HCT116 (cell line): ENCODE results near the gene JAG1. TPM values are rescaled to one million over a fixed set of nuclear protein-coding genes. Genes with fewer than 3 reads are reported as not detected.

Source experiments
- ATAC-seq: fragments of 200-7000 bp; cut with Tn5 transposase; 2 replicates; pipeline ENCODE4 v1.9.1; 2020; ENCODE audit warnings: mild to moderate bottlenecking, moderate library complexity
- BruUV-seq: library from RNA; stranded (reverse); fragments of 400-500 nt; replicated peaks from 2 replicates; lab custom pipeline; 2021; lab: Mats Ljungman, UMichigan
- CTCF ChIA-PET: fragments of 300-600 bp; sonication (Branson Sonifier 250); formaldehyde crosslinking; loops from one replicate; lab custom pipeline; 2021; ENCODE audit warnings: antibody characterized with exemption; lab: Charles Lee
- POLR2A ChIA-PET: fragments of 300-600, 350-600 bp; sonication (Branson Sonifier 250); formaldehyde crosslinking; loops from one replicate; lab custom pipeline; 2021; ENCODE audit warnings: antibody characterized with exemption; lab: Charles Lee
- RAD21 ChIA-PET, 2 experiments: fragments of 300-600 bp; sonication (Branson Sonifier 250); formaldehyde crosslinking; loops; one replicate each; lab custom pipeline; 2023; ENCODE audit warnings: low total read pairs in 2 of 2; ENCODE audit not compliant: uncharacterized antibody in 2 of 2, unreplicated experiment in 2 of 2, low non-redundant PET in 1 of 2; lab: Charles Lee
- DNase-seq: peaks from one replicate; pipeline ENCODE4 v3.0.0-alpha.2; 2010; ENCODE audit warnings: low read depth, low spot score
- H2AFZ ChIP-seq: fragments of 200-600 bp; shearing (Covaris generic), sonication (generic); 2 replicates; pipeline ENCODE4 v1.6.1; 2017; ENCODE audit warnings: low read depth, mixed run types, mixed read lengths, antibody characterized with exemption, low read length; ENCODE audit not compliant: poor library complexity, severe bottlenecking
- H3K27ac ChIP-seq: 2 replicates; pipeline ENCODE4 v1.5.1; 2012; ENCODE audit warnings: low read depth, low read length
- H3K27me3 ChIP-seq: fragments of 200-600 bp; sonication (generic); 2 replicates; pipeline ENCODE4 v1.6.1; 2016; ENCODE audit warnings: mixed run types, low read length, mixed read lengths; ENCODE audit not compliant: insufficient read depth
- H3K36me3 ChIP-seq, 2 experiments: fragments of 200-500 bp in 1 of 2; fragments of 200-600 bp in 1 of 2; sonication (Bioruptor generic) in 1 of 2; sonication (generic) in 1 of 2; 2 replicates each; pipeline versions ENCODE4 v1.5.1 to v1.6.1; 2014 to 2016; ENCODE audit warnings: low read length in 2 of 2, inconsistent platforms in 1 of 2, mixed read lengths in 1 of 2, mixed run types in 1 of 2; ENCODE audit not compliant: insufficient read depth in 2 of 2, control insufficient read depth in 1 of 2
- H3K4me1 ChIP-seq, 2 experiments: fragments of 200-600 bp in 1 of 2; sonication (generic) in 1 of 2; 2 replicates each; pipeline versions ENCODE4 v1.5.1 to v1.6.1; 2012 to 2017; ENCODE audit warnings: low read length in 2 of 2, inconsistent platforms in 1 of 2, mild to moderate bottlenecking in 1 of 2, mixed read lengths in 1 of 2, mixed run types in 1 of 2, moderate library complexity in 1 of 2; ENCODE audit not compliant: insufficient read depth in 2 of 2, control insufficient read depth in 1 of 2
- H3K4me2 ChIP-seq: fragments of 200-600 bp; sonication (generic); 2 replicates; pipeline ENCODE4 v1.6.1; 2017; ENCODE audit warnings: mixed run types, low read length, mixed read lengths
- H3K4me3 ChIP-seq, 2 experiments: fragments of 200-600 bp in 1 of 2; sonication (generic) in 1 of 2; replicated peaks in 1 of 2; 2 replicates each; pipeline ENCODE4 v1.5.1; 2011 to 2016; ENCODE audit warnings: low read length in 2 of 2, control low read depth in 1 of 2, low read depth in 1 of 2, mild to moderate bottlenecking in 1 of 2, mixed read lengths in 1 of 2, mixed run types in 1 of 2
- H3K79me2 ChIP-seq: fragments of 200-600 bp; sonication (generic); 2 replicates; pipeline ENCODE4 v1.6.1; 2017; ENCODE audit warnings: mild to moderate bottlenecking, mixed run types, low read length, moderate library complexity, mixed read lengths; ENCODE audit not compliant: insufficient read depth
- H3K9ac ChIP-seq: fragments of 200-600 bp; sonication (generic); 2 replicates; pipeline ENCODE4 v1.6.1; 2016; ENCODE audit warnings: low read length, mixed read lengths
- H3K9me2 ChIP-seq: fragments of 200-600 bp; sonication (generic), shearing (Covaris generic); 2 replicates; pipeline ENCODE4 v1.6.1; 2017; ENCODE audit warnings: mixed run types, mild to moderate bottlenecking, moderate library complexity; ENCODE audit not compliant: insufficient read depth
- H3K9me3 ChIP-seq, 2 experiments: fragments of 200-500 bp in 1 of 2; fragments of 200-600 bp in 1 of 2; sonication (Bioruptor generic) in 1 of 2; sonication (generic) in 1 of 2; 2 replicates each; pipeline ENCODE4 v1.6.1; 2014 to 2017; ENCODE audit warnings: low read length in 2 of 2, mixed read lengths in 2 of 2, inconsistent platforms in 1 of 2, low read depth in 1 of 2, mild to moderate bottlenecking in 1 of 2, mixed run types in 1 of 2, moderate library complexity in 1 of 2; ENCODE audit not compliant: control insufficient read depth in 1 of 2, insufficient read depth in 1 of 2
- H4K20me1 ChIP-seq: fragments of 200-600 bp; sonication (generic), shearing (Covaris generic); 2 replicates; pipeline ENCODE4 v1.6.1; 2017; ENCODE audit warnings: mixed run types, mild to moderate bottlenecking, moderate library complexity; ENCODE audit not compliant: insufficient read depth
- CEBPB ChIP-seq: IDR thresholded peaks from 2 replicates; pipeline ENCODE4 v1.6.1; 2012; ENCODE audit warnings: low read depth
- JUND ChIP-seq: IDR thresholded peaks from 2 replicates; pipeline ENCODE4 v1.6.1; 2012
- POLR2A ChIP-seq: IDR thresholded peaks from 2 replicates; pipeline ENCODE4 v1.7.0; 2011; ENCODE audit warnings: borderline replicate concordance; ENCODE audit not compliant: insufficient read depth, insufficient read length; ENCODE audit errors: extremely low read depth
- SIN3A ChIP-seq: IDR thresholded peaks from 2 replicates; pipeline ENCODE4 v1.6.1; 2012; ENCODE audit warnings: low read depth
- ZFX ChIP-seq: fragments of 450-650 bp; IDR thresholded peaks from 2 replicates; pipeline ENCODE4 v1.6.1; 2017
- ZNF274 ChIP-seq: fragments of 200-500 bp; sonication (Bioruptor generic); IDR thresholded peaks from 2 replicates; pipeline ENCODE4 v1.6.1; 2014; ENCODE audit warnings: mild to moderate bottlenecking, low read depth, low read length, inconsistent platforms
- intact Hi-C: fragments of 100-400 bp; cut with micrococcal nuclease; formaldehyde crosslinking; loops from 2 replicates; pipeline ENCODE4 v1.10.0; 2022
- total RNA-seq: library from RNA; stranded (reverse); gene quantifications from one replicate; pipeline ENCODE4 v1.2.1, GENCODE V29; 2021; ENCODE audit not compliant: unreplicated experiment
- TF ChIP-seq, protein P1 (sequence below): IDR thresholded peaks from 2 replicates; pipeline ENCODE4 v1.6.1; 2012; ENCODE audit warnings: low read depth

The JAG1 gene
- total RNA-seq, 1 experiment from 2014 or later: 31.9 TPM

DNA sequence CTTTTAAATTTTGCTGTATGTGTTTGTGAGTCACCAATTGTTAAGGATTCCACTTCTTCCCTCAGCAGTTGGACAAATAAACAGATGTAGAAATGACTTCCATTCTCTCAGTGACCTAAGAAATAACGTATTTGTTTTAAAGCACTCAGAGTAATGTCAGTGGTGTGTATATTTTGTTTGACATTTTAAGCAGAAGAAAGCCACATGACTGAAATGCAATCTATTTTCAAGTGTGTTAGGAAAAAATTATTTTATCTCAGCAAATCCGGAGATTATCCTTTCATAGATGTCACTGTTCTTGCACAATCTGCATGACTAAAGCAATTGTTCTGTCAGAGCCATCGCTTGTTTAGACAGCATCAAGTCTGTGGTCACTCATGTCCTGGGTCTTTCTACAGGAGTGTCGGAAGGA, 77.1 kb downstream of the JAG1 start:
- Histone ChIP-seq H3K4me1 (peaks cover 48 to 50% of the 10 kb centered on the region in 2 experiments), H3K4me3 (no peak overlapping the region), H3K79me2 (no peaks in the 10 kb centered on the region), H2AFZ (no peak overlapping the region), H3K27me3 (no peaks in the 10 kb centered on the region), H3K4me2 (peak overlapping the region; percentile 85; the same call in 1 of the 2 replicates), H4K20me1 (no peaks in the 10 kb centered on the region), H3K36me3 (no peaks in the 10 kb centered on the region; a peak in 1 of 4 replicates)
- intact Hi-C loops: no loop called here
- POLR2A ChIA-PET: interaction anchor here (0.9 kb wide), 1 partner anchor 9 kb away, joined by 3 read pairs; no protein-coding TSS in a partner anchor
- CTCF ChIA-PET: no interaction called here
- DNase-seq: no peak
- no TSS peak for BruUV-seq
- no peak for TF ChIP-seq SIN3A
- 0 out of 2 replicates have a peak, but pooled peaks have one; percentile 14 for TF ChIP-seq JUND
- TF ChIP-seq ZNF274: no peak
- TF ChIP-seq, protein P1, sequence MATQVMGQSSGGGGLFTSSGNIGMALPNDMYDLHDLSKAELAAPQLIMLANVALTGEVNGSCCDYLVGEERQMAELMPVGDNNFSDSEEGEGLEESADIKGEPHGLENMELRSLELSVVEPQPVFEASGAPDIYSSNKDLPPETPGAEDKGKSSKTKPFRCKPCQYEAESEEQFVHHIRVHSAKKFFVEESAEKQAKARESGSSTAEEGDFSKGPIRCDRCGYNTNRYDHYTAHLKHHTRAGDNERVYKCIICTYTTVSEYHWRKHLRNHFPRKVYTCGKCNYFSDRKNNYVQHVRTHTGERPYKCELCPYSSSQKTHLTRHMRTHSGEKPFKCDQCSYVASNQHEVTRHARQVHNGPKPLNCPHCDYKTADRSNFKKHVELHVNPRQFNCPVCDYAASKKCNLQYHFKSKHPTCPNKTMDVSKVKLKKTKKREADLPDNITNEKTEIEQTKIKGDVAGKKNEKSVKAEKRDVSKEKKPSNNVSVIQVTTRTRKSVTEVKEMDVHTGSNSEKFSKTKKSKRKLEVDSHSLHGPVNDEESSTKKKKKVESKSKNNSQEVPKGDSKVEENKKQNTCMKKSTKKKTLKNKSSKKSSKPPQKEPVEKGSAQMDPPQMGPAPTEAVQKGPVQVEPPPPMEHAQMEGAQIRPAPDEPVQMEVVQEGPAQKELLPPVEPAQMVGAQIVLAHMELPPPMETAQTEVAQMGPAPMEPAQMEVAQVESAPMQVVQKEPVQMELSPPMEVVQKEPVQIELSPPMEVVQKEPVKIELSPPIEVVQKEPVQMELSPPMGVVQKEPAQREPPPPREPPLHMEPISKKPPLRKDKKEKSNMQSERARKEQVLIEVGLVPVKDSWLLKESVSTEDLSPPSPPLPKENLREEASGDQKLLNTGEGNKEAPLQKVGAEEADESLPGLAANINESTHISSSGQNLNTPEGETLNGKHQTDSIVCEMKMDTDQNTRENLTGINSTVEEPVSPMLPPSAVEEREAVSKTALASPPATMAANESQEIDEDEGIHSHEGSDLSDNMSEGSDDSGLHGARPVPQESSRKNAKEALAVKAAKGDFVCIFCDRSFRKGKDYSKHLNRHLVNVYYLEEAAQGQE: no peak
- TF ChIP-seq CEBPB: peak; percentile 72
- TF ChIP-seq ZFX: no peak
- no peak for TF ChIP-seq POLR2A
- TF ChIP-seq, all 23 proteins: peak for 2
- ATAC-seq: no peak
- RAD21 ChIA-PET: interaction anchor here in 1 of 2 experiments (0.5 kb wide), 1 partner anchor 979 kb away, joined by 3 read pairs; no protein-coding TSS in a partner anchor
- no peaks in the 10 kb centered on the region for H3K9me3 ChIP-seq
- H3K9me2 ChIP-seq: no peaks in the 10 kb centered on the region
- H3K27ac ChIP-seq: no peak overlapping the region
- no peak overlapping the region for H3K9ac ChIP-seq
